GM18519 (cell line): ENCODE data around the gene SHQ1.
"Not testable (repeated sequence)": the region's sequence is repeated elsewhere in the genome, so short reads cannot be mapped to it uniquely, and the experiment has no call there.

Experiments used
- ATAC-seq: cut with Tn5 transposase; IDR thresholded peaks from one replicate; pipeline ENCODE4 v1.9.1; 2021; ENCODE audit warnings: mild to moderate bottlenecking, moderate library complexity; ENCODE audit not compliant: unreplicated experiment, low FRiP score

Gene SHQ1

GRCh38 chr3:72724070-72724469 lies 124.2 kb downstream of the SHQ1 start:
- no peak for ATAC-seq

GRCh38 chr3:72722930-72723726 lies 125.1 kb downstream of the SHQ1 start:
- no peak for ATAC-seq

GRCh38 chr3:72721683-72722381 lies 126.4 kb downstream of the SHQ1 start:
- ATAC-seq, result no peak

GRCh38 chr3:72720566-72720965 lies 127.7 kb downstream of the SHQ1 start:
- no peak for ATAC-seq

GRCh38 chr3:72719137-72719536 lies 129.1 kb downstream of the SHQ1 start:
- no peak for ATAC-seq

- not testable (repeated sequence) for ATAC-seq
These were observed 134.1 kb downstream of the SHQ1 start for GRCh38 chr3:72714135-72714534.

- not testable (repeated sequence) for ATAC-seq
These were observed 137.8 kb downstream of the SHQ1 start for GRCh38 chr3:72710471-72710870.

- no peak for ATAC-seq
These were observed 139.8 kb downstream of the SHQ1 start for GRCh38 chr3:72708441-72708840.

GRCh38 chr3:72702997-72703396 lies 145.2 kb downstream of the SHQ1 start:
- no peak for ATAC-seq

GRCh38 chr3:72702390-72702789 lies 145.9 kb downstream of the SHQ1 start:
- ATAC-seq, result no peak

GRCh38 chr3:72700106-72700505 lies 148.1 kb downstream of the SHQ1 start:
- no peak for ATAC-seq

GRCh38 chr3:72699631-72700030 lies 148.6 kb downstream of the SHQ1 start:
- ATAC-seq, result no peak
